ENCODE data around the gene POMT1.

POMT1 gene

GRCh38 chr9:131482343-131483006, 20.2 kb upstream of the POMT1 start:
- TF ChIP-seq CTCF (IDR thresholded peaks at IDR 0.05; ENCODE audit: insufficient read depth, low read length, poor library complexity, severe bottlenecking): no peak
- no peak for TF ChIP-seq EZH2phosphoT487 (conservative IDR thresholded peaks at IDR 0.05; ENCODE audit: low read length)
- Histone ChIP-seq H3K27ac (ENCODE audit: low read depth, low read length) (no peak overlapping the region), H3F3A (ENCODE audit: insufficient read depth) (no peaks in the 10 kb centered on the region), H4K20me1 (ENCODE audit: low read depth, low read length) (no peaks in the 10 kb centered on the region), H3K4me3 (ENCODE audit: insufficient read depth, low read length, poor library complexity, severe bottlenecking) (no peak overlapping the region), H3K79me2 (ENCODE audit: insufficient read depth, low read length) (no peaks in the 10 kb centered on the region; the same call in 1 of the 2 replicates), H2AFZ (ENCODE audit: low read depth, low read length, severe bottlenecking) (no peak overlapping the region), H3K4me2 (ENCODE audit: low read depth, low read length, poor library complexity, severe bottlenecking) (no peak overlapping the region), H3K36me3 (ENCODE audit: low read length) (peaks cover 9% of the 10 kb centered on the region; the same call in 1 of the 2 replicates), H3K9ac (ENCODE audit: low read length) (no peak overlapping the region), H3K9me3 (ENCODE audit: insufficient read depth, low read length) (no peaks in the 10 kb centered on the region), H3K27me3 (ENCODE audit: low read length) (no peaks in the 10 kb centered on the region), H3K9me2 (replicated peaks; ENCODE audit: insufficient read depth, low read length) (no peaks in the 10 kb centered on the region)

- Histone ChIP-seq H4K20me1 (ENCODE audit: low read depth, low read length) (no peaks in the 10 kb centered on the region), H3K9ac (ENCODE audit: low read length) (no peak overlapping the region), H3K36me3 (ENCODE audit: low read length) (peaks cover 9% of the 10 kb centered on the region; the same call in 1 of the 2 replicates)
Observed at GRCh38 chr9:131483319-131484050, 19.2 kb upstream of the POMT1 start.

GRCh38 chr9:131484051-131484445, 18.7 kb upstream of the POMT1 start:
- no peak for TF ChIP-seq EZH2phosphoT487 (conservative IDR thresholded peaks at IDR 0.05; ENCODE audit: low read length)
- no peak for TF ChIP-seq CTCF (IDR thresholded peaks at IDR 0.05; ENCODE audit: insufficient read depth, low read length, poor library complexity, severe bottlenecking)
- H3K27me3 ChIP-seq (ENCODE audit: low read length): no peaks in the 10 kb centered on the region
- peaks cover 9% of the 10 kb centered on the region; the same call in 1 of the 2 replicates for H3K36me3 ChIP-seq (ENCODE audit: low read length)
- H3K4me2 ChIP-seq (ENCODE audit: low read depth, low read length, poor library complexity, severe bottlenecking): no peak overlapping the region
- no peak overlapping the region for H3K27ac ChIP-seq (ENCODE audit: low read depth, low read length)
- H3K4me3 ChIP-seq (ENCODE audit: insufficient read depth, low read length, poor library complexity, severe bottlenecking): no peak overlapping the region
- no peak overlapping the region for H2AFZ ChIP-seq (ENCODE audit: low read depth, low read length, severe bottlenecking)
- no peak overlapping the region for H3K9ac ChIP-seq (ENCODE audit: low read length)
- no peaks in the 10 kb centered on the region for H3F3A ChIP-seq (ENCODE audit: insufficient read depth)
- no peaks in the 10 kb centered on the region; the same call in 1 of the 2 replicates for H3K79me2 ChIP-seq (ENCODE audit: insufficient read depth, low read length)
- H3K9me3 ChIP-seq (ENCODE audit: insufficient read depth, low read length): no peaks in the 10 kb centered on the region
- H3K9me2 ChIP-seq (replicated peaks; ENCODE audit: insufficient read depth, low read length): no peaks in the 10 kb centered on the region
- H4K20me1 ChIP-seq (ENCODE audit: low read depth, low read length): no peaks in the 10 kb centered on the region

More at GRCh38 chr9:131483319-131484050, 19.2 kb upstream of the POMT1 start:
- no peaks in the 10 kb centered on the region for H3K9me2 ChIP-seq (replicated peaks; ENCODE audit: insufficient read depth, low read length)
- no peaks in the 10 kb centered on the region for H3K27me3 ChIP-seq (ENCODE audit: low read length)
- no peaks in the 10 kb centered on the region for H3K9me3 ChIP-seq (ENCODE audit: insufficient read depth, low read length)
- H3F3A ChIP-seq (ENCODE audit: insufficient read depth): no peaks in the 10 kb centered on the region
- no peak overlapping the region for H3K4me3 ChIP-seq (ENCODE audit: insufficient read depth, low read length, poor library complexity, severe bottlenecking)
- no peak overlapping the region for H2AFZ ChIP-seq (ENCODE audit: low read depth, low read length, severe bottlenecking)
- TF ChIP-seq CTCF (IDR thresholded peaks at IDR 0.05; ENCODE audit: insufficient read depth, low read length, poor library complexity, severe bottlenecking) (no peak), EZH2phosphoT487 (conservative IDR thresholded peaks at IDR 0.05; ENCODE audit: low read length) (no peak)
- H3K4me2 ChIP-seq (ENCODE audit: low read depth, low read length, poor library complexity, severe bottlenecking): no peak overlapping the region
- H3K27ac ChIP-seq (ENCODE audit: low read depth, low read length): no peak overlapping the region
- no peaks in the 10 kb centered on the region; the same call in 1 of the 2 replicates for H3K79me2 ChIP-seq (ENCODE audit: insufficient read depth, low read length)

Measured in SU-DHL-6 (cell line).